T-helper 2 cell treated with Interferon-gamma antibody and Interleukin-4, amounts not matched to agents 100 ng/mL and 5 ng/mL, for 36 hours (primary cell): ENCODE measurements around the gene HTR6. TPM values are rescaled to one million over a fixed set of nuclear protein-coding genes. Genes with fewer than 3 reads are reported as not detected.
"Not testable (repeated sequence)": the region's sequence is repeated elsewhere in the genome, so short reads cannot be mapped to it uniquely, and the experiment has no call there.

ENCODE experiments used
- intact Hi-C: fragments of 100-400 bp; cut with micrococcal nuclease; formaldehyde crosslinking; loops from one replicate; pipeline ENCODE4 v1.15.1; 2023
- total RNA-seq: library from RNA; stranded (reverse); gene quantifications from 2 replicates; pipeline ENCODE4 v1.2.3, GENCODE V29; 2022

Gene HTR6
- total RNA-seq, 1 donor from 2014 or later = not detected

- intact Hi-C loops = no loop called here
These were observed 27.1 kb upstream of the HTR6 start for GRCh38 chr1:19637606-19638005.

GRCh38 chr1:19639228-19639627, 25.4 kb upstream of the HTR6 start:
- intact Hi-C loops = not testable (repeated sequence)

- intact Hi-C loops = no loop called here
These were observed 24.7 kb upstream of the HTR6 start for GRCh38 chr1:19639999-19640362.

DNA sequence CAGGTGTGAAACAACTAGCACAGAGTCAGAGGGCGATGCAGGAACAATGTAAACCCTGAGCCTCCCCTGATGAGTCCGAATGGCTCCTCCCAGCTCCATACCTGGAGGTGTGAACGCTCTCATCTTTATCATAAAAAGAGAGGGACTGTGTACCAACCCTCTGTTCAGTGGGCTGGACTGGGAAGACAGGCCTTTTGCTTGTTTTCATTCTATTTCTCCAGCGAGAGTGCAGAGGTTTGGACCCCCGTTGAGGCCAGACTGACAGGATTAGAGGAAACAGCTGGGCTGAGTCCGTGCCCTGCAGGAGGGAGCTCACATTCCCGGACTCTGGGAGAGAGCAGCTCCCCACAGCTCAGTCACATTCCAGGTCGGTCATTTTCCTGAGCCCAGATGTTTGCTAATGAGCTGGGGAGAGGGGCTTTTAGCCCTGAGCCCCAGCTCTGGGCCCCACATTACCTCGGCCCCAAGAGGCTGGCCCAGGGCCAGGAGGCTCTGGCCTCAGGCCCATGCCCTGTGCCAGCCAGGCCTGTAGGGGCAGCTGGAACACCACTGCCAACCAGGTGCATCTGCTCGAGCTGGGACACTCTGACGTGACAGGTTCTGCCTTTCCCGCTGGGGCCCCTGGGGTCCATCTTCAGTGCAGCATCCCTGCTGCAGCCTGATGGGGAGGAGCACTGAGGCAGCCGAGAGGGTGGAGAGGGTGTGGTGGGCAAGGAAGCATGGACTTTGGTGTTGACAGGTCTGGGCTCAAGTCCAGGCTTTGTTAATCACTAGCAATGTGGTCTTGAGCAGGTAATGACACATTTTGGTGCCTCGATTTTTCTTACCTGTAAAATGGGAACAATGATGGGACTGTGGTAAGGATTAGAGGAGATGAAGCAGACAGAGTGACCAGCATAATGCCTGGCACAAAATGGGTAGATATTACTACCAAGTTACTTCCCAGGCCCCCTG, 24.0 kb upstream of the HTR6 start:
- intact Hi-C loops = no loop called here

GRCh38 chr1:19643121-19643520, 21.6 kb upstream of the HTR6 start:
- intact Hi-C loops = no loop called here

GRCh38 chr1:19643602-19644394, 20.9 kb upstream of the HTR6 start, which contains the start of gene NBL1:
NBL1 (plus strand) TSS chr1:19644311; CDS start chr1:19655031, 10,720 bp downstream.
- intact Hi-C loops = loop anchor here (1.0 kb wide), 1 partner anchor 46 kb away; no protein-coding TSS in a partner anchor

DNA sequence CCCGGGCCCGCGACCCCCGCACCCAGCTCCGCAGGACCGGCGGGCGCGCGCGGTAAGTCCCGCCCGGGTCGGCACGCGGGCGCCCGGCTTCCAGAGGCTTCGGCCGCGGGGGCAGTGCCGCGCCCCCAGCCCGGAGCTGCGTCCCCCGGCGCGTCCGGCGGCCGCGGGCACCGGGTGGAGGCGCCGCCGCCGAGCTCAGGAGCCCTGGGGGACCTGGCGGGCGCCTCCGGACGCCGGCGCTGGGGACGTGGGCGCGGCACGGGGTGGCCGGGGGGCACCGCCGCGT, 20.3 kb upstream of the HTR6 start:
- intact Hi-C loops = loop anchor here (1.0 kb wide), 1 partner anchor 47 kb away; no protein-coding TSS in a partner anchor

GRCh38 chr1:19644681-19645410, 19.8 kb upstream of the HTR6 start:
- intact Hi-C loops = loop anchor here (1.0 kb wide), 1 partner anchor 48 kb away; no protein-coding TSS in a partner anchor

DNA sequence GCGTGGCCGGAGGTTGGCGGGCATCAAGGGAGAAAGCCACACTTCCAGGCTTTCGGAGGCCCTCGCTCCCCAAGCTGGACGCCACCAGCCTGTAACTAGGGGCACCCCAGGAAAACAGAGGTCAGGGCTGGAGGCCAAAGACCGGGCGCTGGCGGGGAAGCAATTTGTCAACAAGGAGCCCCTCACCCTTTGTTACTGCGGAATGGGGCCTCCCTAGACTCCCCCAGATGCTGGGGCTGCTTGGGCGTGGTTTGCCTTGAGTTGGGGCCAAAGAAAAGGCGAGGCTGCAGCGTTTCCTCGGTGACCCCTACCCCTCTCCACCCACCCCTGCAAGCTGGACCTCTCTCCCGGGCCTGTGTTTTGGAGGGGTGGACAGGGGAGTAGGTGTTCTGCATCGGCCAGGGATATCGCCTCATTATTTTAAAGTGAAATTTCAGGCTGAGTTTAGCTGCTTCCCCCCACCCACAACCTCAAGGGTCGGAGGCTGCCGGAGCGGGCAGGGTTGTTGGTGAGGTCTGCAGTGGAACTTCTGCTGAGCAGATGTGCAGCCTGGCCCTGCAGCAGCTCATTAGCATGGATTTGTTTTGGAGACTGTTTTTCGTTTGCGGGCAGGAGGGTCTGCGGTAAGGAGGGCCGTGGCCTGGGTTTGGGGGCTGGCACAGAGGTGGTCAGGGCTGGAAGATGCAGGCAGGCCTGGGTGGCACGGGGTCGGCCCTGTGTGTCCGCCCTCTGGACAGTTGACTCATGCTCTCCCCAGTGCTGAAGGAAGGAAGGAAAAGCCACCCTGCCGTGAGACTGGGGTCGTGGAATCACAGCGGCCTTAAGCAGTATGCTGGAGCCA, 19.0 kb upstream of the HTR6 start:
- intact Hi-C loops = no loop called here

- intact Hi-C loops = no loop called here
These were observed 18.0 kb upstream of the HTR6 start for GRCh38 chr1:19646377-19647319.

DNA sequence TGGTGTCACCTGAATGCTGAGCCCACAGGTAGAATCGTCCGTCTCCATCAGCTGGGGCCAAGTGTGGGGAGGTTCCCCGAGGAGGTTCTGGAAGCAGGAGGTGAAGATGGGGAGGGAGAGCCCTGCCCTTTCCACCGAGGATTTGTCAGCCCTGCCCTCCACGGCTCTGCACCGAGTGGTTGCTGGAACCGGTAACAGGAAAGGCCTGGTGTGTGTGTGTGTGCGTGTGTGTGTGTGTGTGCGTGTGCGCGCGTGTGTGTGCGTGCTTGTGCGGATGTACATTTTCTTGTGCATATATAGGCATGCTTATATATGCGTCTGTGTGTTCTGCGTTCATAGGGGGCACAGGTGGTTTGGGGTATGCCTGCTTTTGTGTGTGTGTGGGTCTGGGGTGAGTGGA, 17.0 kb upstream of the HTR6 start:
- intact Hi-C loops = no loop called here

GRCh38 chr1:19648239-19648638, 16.4 kb upstream of the HTR6 start:
- intact Hi-C loops = no loop called here

DNA sequence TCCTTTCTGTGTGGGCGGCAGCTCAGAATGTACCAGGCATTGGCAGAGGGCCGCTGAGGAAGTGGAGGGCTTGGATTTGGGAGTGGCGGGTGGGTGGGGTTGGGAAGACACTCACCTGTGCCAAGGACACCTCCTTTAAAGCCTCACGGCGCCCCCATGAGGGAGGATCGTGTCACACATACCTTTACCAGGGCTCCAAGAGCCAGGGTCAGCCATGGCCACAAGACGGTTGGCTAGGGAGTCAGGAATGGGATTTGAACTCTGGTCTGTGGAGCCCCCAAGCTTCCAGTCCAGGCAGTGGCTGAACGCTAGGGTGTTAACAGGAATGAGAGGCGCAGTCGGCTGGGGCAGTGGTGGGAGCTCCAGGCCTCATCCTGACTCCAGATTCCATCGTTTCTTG, 16.0 kb upstream of the HTR6 start:
- intact Hi-C loops = no loop called here

GRCh38 chr1:19650416-19651140, 14.1 kb upstream of the HTR6 start:
- intact Hi-C loops = loop anchor here (5.0 to 10.0 kb wide), 4 partner anchors 68 to 476 kb away; partner anchors contain the start of genes AKR7A2 and SLC66A1

DNA sequence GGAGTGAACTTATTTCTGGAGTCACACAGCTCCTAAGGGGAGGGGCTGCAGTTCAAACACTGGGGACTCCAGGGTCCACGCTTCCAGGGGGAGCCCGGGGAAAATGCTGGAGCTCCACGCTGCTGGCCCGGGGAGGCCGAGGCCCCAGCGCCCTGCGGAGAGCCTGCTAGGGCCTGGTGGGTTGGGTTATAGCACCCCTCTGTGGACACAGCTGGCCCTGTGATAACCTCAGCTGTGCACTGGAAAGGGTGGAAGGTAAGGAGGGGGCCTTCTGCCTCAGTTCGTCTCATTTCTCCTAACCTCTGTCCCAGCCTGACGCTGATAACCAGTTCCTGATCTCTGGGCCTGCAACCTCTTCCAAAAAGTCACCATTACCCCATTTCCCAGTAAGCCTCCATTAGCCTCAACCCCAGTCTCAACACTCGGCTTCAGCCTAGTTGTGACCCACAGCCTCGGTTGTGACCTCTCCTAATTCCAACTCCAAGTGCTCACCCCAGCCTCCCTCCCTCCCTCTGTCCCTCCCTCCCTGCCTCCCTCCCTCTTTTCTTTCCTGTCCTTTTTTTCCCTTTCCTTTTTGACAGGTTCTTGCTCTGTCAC, 13.4 kb upstream of the HTR6 start:
- intact Hi-C loops = loop anchor here (5.0 to 10.0 kb wide), 4 partner anchors 69 to 476 kb away; partner anchors contain the start of genes AKR7A2 and SLC66A1

GRCh38 chr1:19654386-19654785, 10.3 kb upstream of the HTR6 start:
- intact Hi-C loops = loop anchor here (5.0 to 10.0 kb wide), 4 partner anchors 72 to 480 kb away; partner anchors contain the start of genes AKR7A2 and SLC66A1

- intact Hi-C loops = loop anchor here (5.0 to 10.0 kb wide), 4 partner anchors 73 to 480 kb away; partner anchors contain the start of genes AKR7A2 and SLC66A1
These were observed 9.6 kb upstream of the HTR6 start for GRCh38 chr1:19654886-19655717.
